Measurements from ENCODE around the gene SH3PXD2A. TPM values are rescaled to one million over a fixed set of nuclear protein-coding genes. Genes with fewer than 3 reads are reported as not detected.
A peak's percentile ranks its signal among the peaks of the same experiment; 100 is the strongest.

Gene SH3PXD2A
- total and polyA plus RNA-seq, 9 of the 15 experiments (the other 6 are each of a cell fraction or from before 2014, with no cell fraction given) = 0.41 to 9.3 (median 2.5) TPM

DNA sequence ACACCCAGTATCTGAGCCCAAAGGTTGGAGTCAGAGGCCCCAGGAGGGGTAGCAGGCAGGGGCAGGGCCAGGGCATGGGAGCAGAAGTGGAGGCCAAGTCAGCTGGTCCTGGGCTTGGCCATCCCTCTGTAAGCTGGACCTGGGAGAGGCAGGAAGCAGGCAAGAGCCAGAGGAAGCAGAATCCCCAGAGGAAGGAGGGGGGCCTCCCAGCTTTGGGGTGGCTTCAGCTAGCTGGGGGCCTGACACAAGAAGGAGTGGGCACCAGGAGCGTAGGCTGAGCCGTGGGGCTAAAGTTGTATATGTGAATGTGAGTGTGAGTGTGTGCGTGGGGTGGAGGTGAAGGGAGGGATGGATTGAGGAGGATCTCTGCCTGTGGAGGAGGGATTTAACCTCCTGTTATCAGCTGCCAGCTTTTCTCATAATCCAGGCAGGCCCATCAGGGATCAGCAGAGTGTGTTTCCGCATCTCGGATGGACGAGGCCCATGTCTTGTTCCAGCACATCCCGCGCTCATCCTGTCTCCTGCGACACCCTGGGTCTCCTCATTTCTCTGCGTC is 307.9 kb downstream of the SH3PXD2A start:
- intact Hi-C loops (cut with micrococcal nuclease) (no loop called here), in situ Hi-C loops (cut with MboI) (no loop called here)
- H3K9me3 ChIP-seq (replicated peaks; ENCODE audit: control insufficient read depth, insufficient read depth, low read depth, low read length) = no peaks in the 10 kb centered on the region
- peak in 2 of 4 experiments; percentile 17 to 28 for DNase-seq (ENCODE audit: extremely low read depth in 1 of 4, low spot score in 3 of 4)
- no peaks in the 10 kb centered on the region for H3K36me3 ChIP-seq (ENCODE audit: control insufficient read depth, insufficient read depth, low read length)
- H3K4me3 ChIP-seq = no peak overlapping the region
- WGBS (ENCODE audit: insufficient coverage, low coverage, missing lambda C conversion rate) = 4% methylated on average over 10 of the region's 10 CpGs
- no peak for FAIRE-seq
- H3K79me2 ChIP-seq (ENCODE audit: control insufficient read depth, insufficient read depth, low read length) = no peaks in the 10 kb centered on the region
- BruUV-seq (replicated peaks) = no TSS peak
- peaks cover 0 to 5% of the 10 kb centered on the region in 2 experiments; a peak in 2 of 5 replicates for H3K4me1 ChIP-seq (replicated peaks in 1 of 2; ENCODE audit: control insufficient read depth in 2 of 2, insufficient read depth in 2 of 2, low read length in 2 of 2)
- H2AFZ ChIP-seq (ENCODE audit: low read depth, low read length) = no peak overlapping the region
- ATAC-seq = peak; percentile 54
- H3K9me1 ChIP-seq (ENCODE audit: control insufficient read depth, insufficient read depth, low read length) = no peaks in the 10 kb centered on the region
- ChIA-PET CTCF (ENCODE audit: low intra/inter-chr PET ratio) (no interaction called here), POLR2A (no interaction called here)
- H3K4me2 ChIP-seq (ENCODE audit: insufficient read depth, low read length) = no peak overlapping the region
- H3K9ac ChIP-seq (ENCODE audit: insufficient read depth in 1 of 2, low read depth in 2 of 2, low read length in 2 of 2) = 0 out of 4 replicates have a peak overlapping the region, but pooled peaks of 1 of the 2 experiments have one; percentile 9
- peaks cover 0 to 26% of the 10 kb centered on the region in 2 experiments; a peak in 2 of 5 replicates for H3K27me3 ChIP-seq (ENCODE audit: control insufficient read depth in 2 of 2, insufficient read depth in 2 of 2, low read length in 2 of 2)
- no peak overlapping the region for H3K27ac ChIP-seq (ENCODE audit: extremely low read depth, low read depth, low read length)
- no peaks in the 10 kb centered on the region for H4K20me1 ChIP-seq (replicated peaks; ENCODE audit: control insufficient read depth, insufficient read depth, low read length)
- no peak for TF ChIP-seq GATAD2A (IDR thresholded peaks at IDR 0.05)
- TF ChIP-seq MTA3 (IDR thresholded peaks at IDR 0.05; ENCODE audit: borderline replicate concordance) = no peak
- no peak for TF ChIP-seq FOXK2 (conservative IDR thresholded peaks at IDR 0.05 in 1 of 2, IDR thresholded peaks at IDR 0.05 in 1 of 2; ENCODE audit: low read depth in 2 of 2)
- peak; percentile 61 for TF ChIP-seq CBFA2T3 (IDR thresholded peaks at IDR 0.05)
- TF ChIP-seq, protein P1, sequence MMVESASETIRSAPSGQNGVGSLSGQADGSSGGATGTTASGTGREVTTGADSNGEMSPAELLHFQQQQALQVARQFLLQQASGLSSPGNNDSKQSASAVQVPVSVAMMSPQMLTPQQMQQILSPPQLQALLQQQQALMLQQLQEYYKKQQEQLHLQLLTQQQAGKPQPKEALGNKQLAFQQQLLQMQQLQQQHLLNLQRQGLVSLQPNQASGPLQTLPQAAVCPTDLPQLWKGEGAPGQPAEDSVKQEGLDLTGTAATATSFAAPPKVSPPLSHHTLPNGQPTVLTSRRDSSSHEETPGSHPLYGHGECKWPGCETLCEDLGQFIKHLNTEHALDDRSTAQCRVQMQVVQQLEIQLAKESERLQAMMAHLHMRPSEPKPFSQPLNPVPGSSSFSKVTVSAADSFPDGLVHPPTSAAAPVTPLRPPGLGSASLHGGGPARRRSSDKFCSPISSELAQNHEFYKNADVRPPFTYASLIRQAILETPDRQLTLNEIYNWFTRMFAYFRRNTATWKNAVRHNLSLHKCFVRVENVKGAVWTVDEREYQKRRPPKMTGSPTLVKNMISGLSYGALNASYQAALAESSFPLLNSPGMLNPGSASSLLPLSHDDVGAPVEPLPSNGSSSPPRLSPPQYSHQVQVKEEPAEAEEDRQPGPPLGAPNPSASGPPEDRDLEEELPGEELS (CRISPR knock-in tag; IDR thresholded peaks at IDR 0.05; ENCODE audit: borderline replicate concordance) = no peak
- peak; percentile 24; the same call in 1 of the 2 replicates for TF ChIP-seq CBFA2T2 (conservative IDR thresholded peaks at IDR 0.05)
- no peak for TF ChIP-seq ZNF583 (CRISPR knock-in tag; IDR thresholded peaks at IDR 0.05)
- no peak for TF ChIP-seq RBM34 (IDR thresholded peaks at IDR 0.05; ENCODE audit: borderline replicate concordance, insufficient read depth, low read length)
- TF ChIP-seq TCF7L2 (IDR thresholded peaks at IDR 0.05; ENCODE audit: low read depth, low read length) = no peak
- TF ChIP-seq CBFB (CRISPR knock-in tag; IDR thresholded peaks at IDR 0.05) = no peak
- no peak for TF ChIP-seq ZNF436 (CRISPR knock-in tag; IDR thresholded peaks at IDR 0.05)
- TF ChIP-seq, protein P2, sequence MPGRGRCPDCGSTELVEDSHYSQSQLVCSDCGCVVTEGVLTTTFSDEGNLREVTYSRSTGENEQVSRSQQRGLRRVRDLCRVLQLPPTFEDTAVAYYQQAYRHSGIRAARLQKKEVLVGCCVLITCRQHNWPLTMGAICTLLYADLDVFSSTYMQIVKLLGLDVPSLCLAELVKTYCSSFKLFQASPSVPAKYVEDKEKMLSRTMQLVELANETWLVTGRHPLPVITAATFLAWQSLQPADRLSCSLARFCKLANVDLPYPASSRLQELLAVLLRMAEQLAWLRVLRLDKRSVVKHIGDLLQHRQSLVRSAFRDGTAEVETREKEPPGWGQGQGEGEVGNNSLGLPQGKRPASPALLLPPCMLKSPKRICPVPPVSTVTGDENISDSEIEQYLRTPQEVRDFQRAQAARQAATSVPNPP (IDR thresholded peaks at IDR 0.05; ENCODE audit: borderline replicate concordance, insufficient read depth, insufficient read length) = no peak
- no peak for TF ChIP-seq EZH2 (IDR thresholded peaks at IDR 0.05; ENCODE audit: borderline replicate concordance, low read depth, low read length)
- TF ChIP-seq TCF3 (CRISPR knock-in tag; IDR thresholded peaks at IDR 0.05) = peak; percentile 48; the same call in 1 of the 2 replicates
- 0 out of 4 replicates have a peak, but pooled peaks of 1 of the 2 experiments have one; percentile 9 for TF ChIP-seq RCOR1 (IDR thresholded peaks at IDR 0.05; ENCODE audit: borderline replicate concordance in 1 of 2, low read depth in 2 of 2, low read length in 2 of 2)
- TF ChIP-seq, protein P3, sequence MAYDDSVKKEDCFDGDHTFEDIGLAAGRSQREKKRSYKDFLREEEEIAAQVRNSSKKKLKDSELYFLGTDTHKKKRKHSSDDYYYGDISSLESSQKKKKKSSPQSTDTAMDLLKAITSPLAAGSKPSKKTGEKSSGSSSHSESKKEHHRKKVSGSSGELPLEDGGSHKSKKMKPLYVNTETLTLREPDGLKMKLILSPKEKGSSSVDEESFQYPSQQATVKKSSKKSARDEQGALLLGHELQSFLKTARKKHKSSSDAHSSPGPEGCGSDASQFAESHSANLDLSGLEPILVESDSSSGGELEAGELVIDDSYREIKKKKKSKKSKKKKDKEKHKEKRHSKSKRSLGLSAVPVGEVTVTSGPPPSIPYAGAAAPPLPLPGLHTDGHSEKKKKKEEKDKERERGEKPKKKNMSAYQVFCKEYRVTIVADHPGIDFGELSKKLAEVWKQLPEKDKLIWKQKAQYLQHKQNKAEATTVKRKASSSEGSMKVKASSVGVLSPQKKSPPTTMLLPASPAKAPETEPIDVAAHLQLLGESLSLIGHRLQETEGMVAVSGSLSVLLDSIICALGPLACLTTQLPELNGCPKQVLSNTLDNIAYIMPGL (CRISPR knock-in tag; IDR thresholded peaks at IDR 0.05) = no peak
- no peak for TF ChIP-seq BRD9 (IDR thresholded peaks at IDR 0.05; ENCODE audit: low read depth, partially characterized antibody)
- TF ChIP-seq ZNF57 (CRISPR knock-in tag; IDR thresholded peaks at IDR 0.05) = no peak
- TF ChIP-seq ZNF263 (CRISPR knock-in tag; IDR thresholded peaks at IDR 0.05; ENCODE audit: borderline replicate concordance) = peak; percentile 20; the same call in 1 of the 2 replicates

Measured in K562 (cell line).